ENCODE data around the gene GPM6B.

Gene GPM6B

DNA sequence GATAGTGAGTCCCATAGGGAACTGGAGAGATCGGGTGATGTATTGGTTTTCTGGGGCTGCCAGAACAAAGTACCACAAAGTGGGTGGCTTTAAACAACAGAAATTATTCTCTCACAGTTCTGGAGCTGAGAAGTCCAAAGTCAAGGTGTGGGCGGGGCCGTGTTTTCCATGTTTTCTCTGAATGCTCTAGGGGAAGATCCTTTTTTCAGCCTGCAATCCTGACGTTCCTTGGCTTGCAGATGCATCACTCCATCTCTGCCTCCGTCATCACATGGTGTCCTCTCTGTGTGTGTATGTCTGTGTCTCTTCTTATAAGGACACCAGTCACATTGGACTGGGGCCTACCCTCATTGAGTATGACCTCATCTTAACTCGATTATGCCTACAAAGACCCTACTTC is 7.9 kb upstream of the GPM6B start:
- no peak for DNase-seq (ENCODE audit: low read depth in 2 of 2)

- DNase-seq (ENCODE audit: low read depth in 2 of 2), result no peak
Measured at GRCh38 chrX:13821738-13822137, 4.8 kb upstream of the GPM6B start.

DNA sequence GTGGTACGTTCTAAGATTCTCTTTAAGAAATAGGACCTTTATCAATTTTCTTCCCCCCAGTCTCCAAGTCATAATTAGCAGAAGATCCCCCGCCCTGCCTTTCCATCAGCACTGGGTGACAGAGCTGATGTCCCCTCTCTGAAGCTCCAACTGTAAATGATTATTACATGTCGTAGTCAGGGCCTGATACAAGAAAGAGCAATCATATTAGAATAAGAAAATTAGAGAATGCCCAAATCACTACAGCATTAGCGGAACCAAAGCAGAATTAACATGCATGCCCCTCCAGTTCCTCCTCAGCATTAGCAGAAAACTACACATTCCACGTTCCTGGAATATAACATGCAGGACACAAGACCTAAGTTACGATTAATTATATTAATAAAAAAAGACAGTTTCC is 717 bp downstream of the GPM6B start:
- no peak for DNase-seq (ENCODE audit: low read depth in 2 of 2)

GRCh38 chrX:13815664-13816063 is 1.2 kb downstream of the GPM6B start:
- no peak for DNase-seq (ENCODE audit: low read depth in 2 of 2)

- no peak for DNase-seq (ENCODE audit: low read depth in 2 of 2)
Measured at GRCh38 chrX:13808865-13809264, 8.0 kb downstream of the GPM6B start.

GRCh38 chrX:13808293-13808692 is 8.6 kb downstream of the GPM6B start:
- no peak for DNase-seq (ENCODE audit: low read depth in 2 of 2)

DNA sequence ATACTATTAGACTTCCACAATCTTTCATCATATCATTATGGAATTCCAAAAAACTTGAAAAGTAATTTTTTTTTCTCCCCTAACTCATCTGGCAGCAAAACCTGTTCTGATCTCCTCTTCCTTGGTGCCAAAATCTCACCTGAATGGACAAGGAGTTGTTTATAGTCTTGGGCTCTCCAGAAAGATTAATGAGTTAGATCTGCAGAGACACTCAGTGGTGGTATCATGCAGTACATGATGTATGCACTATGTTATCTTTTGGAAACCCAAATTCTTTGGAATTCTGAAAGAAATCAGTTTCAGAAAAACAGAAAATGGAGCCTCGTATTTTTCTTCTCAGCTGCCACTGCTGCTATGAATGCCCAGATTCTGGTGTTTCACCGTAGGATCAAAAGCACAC is 11.7 kb downstream of the GPM6B start:
- no peak for DNase-seq (ENCODE audit: low read depth in 2 of 2)

DNA sequence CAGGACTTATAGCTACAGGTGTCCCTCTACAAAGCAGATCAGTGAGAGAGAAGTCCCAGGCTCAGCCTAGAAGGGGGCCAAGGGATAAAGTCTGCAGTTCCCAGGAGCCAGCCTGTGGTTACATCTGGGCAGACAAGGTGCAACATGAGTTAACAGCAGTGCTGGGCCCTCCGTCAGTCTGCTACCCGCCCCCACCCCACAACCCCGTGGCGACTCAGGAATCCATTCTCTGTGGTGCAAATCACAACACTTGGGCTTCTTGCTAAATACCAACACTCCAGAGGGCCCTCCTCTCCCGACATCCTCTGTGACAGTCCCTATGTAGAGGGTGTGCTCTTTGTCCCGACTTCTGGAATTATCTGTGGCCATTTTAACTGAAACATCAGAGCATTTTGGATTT is 13.8 kb downstream of the GPM6B start:
- no peak for DNase-seq (ENCODE audit: low read depth in 2 of 2)

- no peak for DNase-seq (ENCODE audit: low read depth in 2 of 2)
Measured at GRCh38 chrX:13798184-13798583, 18.7 kb downstream of the GPM6B start.

DNA sequence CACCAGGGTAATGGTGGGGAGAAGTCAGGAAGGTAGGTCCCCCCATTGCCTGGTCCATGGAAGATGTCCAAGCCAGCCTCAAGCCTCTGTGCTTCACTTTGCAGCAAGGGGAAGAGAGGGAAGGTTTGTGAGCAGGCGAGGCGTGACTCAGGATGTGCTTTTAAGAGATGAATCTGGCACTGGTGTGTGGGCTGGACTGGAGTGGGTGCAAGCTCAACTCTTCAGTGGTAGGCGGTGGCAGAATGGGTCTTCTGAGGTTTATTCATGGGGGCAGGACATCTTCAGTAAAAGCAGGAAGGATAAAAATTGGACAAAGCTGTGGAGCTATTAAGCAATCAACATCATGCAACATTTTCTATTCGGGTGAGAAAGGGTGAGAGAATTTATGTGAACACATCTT is 19.4 kb downstream of the GPM6B start:
- no peak for DNase-seq (ENCODE audit: low read depth in 2 of 2)

DNA sequence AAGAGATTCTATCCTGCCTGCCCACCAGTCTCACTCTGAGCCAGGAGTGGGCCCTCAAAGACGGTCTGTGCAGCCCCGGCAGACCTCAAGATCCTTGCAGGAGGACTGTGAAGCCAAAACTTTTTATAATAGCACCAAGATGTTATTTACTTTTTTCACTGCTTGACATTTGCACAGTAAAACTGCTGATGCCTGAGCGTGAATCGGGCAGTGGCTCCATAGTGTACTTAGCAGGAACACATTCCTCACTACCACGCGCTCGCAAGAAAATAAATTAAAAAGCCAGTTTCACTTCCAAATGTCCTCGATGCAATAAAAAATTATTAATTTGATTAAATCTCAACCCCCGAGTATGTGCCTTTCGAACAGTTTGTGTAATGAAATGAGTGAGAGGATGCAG is 22.5 kb downstream of the GPM6B start:
- no peak for DNase-seq (ENCODE audit: low read depth in 2 of 2)

DNA sequence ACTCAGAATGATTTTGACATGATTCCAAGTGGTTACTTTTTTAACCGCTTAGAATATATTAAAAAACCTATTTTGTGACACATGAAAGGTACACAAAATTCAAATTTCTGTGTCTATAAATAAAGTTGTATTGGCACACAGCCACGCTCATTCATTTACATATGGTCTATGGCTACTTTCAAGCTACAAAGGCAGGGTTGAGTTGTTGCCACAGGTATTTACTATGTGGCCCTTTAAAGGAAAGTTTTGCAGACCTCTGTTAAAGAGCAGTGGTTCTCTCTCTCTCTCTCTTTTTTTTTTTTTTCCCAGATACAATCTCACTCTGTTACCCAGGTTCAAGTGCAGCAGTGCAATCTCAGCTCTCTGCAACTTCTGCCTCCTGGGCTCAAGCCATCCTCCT is 23.0 kb downstream of the GPM6B start:
- no peak for DNase-seq (ENCODE audit: low read depth in 2 of 2)

DNA sequence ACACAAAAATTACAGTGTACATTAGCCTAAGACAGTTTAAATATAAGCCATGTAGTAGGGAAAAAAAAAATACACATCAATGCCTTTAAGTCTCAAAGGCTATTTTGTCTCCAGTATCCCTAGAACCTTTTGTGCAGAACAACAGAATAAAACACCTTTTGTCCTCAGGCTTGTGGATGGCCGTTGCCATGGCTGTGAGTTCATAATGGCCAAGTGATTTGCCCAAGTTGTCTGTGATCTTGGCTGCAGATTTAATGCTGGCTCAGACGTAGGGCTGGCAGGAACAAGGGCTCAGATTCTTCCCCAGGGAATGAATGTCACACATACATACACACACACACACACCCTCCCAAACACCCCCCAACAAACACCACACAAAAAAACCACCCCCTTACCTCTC is 25.3 kb downstream of the GPM6B start:
- DNase-seq (ENCODE audit: low read depth in 2 of 2), result no peak

DNA sequence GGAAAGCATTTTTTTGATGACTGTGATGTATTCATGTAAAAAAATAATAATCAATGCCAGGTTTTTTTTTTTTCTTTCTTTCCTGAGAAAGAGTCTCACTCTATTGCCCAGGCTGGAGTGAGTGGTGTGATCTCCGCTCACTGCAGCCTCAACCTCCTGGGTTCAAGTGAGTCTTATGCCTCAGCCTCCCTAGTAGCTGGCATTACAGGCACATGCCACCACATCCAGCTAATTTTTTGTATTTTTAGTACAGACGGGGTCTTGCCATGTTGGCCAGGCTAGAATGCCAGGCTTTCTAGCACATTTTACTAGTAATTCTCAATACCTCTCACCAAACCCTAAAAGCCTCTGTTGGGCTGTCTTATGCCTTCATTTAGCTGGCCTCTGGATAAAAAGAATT is 25.7 kb downstream of the GPM6B start:
- no peak for DNase-seq (ENCODE audit: low read depth in 2 of 2)

GRCh38 chrX:13790206-13791131 is 26.4 kb downstream of the GPM6B start:
- no peak for DNase-seq (ENCODE audit: low read depth in 2 of 2)

DNA sequence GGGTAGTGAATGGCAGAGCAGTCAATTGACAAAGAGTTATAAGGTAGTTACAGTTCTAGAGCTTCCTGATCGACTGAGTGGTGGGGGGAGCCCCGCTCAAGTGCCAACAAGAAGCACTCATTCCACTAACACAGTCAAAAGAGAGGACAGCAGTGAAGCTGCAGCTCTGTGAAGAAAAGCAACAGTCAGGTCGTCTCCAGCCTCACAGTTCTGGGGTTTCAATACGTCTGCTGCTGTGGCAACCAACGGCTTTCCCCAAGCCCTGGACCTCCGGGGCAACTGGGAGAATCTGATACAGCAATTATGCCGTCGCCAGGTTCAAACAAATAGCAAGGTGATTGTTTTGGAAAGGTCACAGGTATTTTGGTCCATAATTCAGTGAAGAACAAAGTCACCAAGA is 30.8 kb downstream of the GPM6B start:
- DNase-seq (ENCODE audit: low read depth in 2 of 2), result no peak

GRCh38 chrX:13780868-13781427 is 35.9 kb downstream of the GPM6B start:
- no peak for DNase-seq (ENCODE audit: low read depth in 2 of 2)

DNA sequence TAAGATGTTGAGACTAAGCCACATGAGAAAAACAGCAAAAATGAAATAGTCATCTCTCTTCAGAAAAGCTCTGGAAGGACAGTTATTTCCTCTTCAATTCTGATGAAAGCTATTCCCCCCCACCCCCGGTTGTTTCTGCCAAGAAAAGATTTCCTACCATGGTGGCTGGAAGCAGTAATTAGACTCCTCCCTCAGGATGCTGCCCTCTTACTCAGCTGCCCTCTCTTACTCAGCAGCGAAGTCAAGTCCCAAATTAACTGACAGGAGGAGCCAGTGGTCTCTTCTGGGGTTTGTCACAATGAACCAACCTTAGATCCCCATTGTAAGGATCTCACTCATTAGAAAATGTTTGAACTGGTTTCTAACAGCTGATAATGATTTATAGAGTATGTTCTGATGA is 38.0 kb downstream of the GPM6B start:
- DNase-seq (ENCODE audit: low read depth in 2 of 2), result no peak

GRCh38 chrX:13776387-13776786 is 40.5 kb downstream of the GPM6B start:
- DNase-seq (ENCODE audit: low read depth in 2 of 2), result no peak

DNA sequence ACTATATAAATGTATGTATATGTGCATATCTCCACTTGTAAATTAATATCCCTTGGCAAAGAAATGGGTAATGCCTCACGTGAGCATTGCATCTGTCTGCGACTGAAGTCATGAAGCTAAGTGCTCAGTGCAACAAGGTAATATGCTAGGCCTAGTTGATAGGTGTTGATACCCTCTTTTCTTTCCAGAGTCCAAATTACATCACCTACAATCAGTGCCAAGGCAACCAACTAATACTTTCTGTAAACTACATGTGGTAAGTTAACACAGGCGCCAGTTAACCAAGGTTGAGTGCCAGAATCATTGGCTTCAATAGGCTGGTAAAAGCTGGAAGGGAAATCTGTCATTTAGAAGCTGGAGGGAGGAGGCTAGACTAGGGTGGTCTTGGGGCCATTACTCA is 41.1 kb downstream of the GPM6B start:
- no peak for DNase-seq (ENCODE audit: low read depth in 2 of 2)

GRCh38 chrX:13774696-13775095 is 42.2 kb downstream of the GPM6B start:
- no peak for DNase-seq (ENCODE audit: low read depth in 2 of 2)

GRCh38 chrX:13770013-13770535 is 46.8 kb downstream of the GPM6B start:
- no peak for DNase-seq (ENCODE audit: low read depth in 2 of 2)

DNA sequence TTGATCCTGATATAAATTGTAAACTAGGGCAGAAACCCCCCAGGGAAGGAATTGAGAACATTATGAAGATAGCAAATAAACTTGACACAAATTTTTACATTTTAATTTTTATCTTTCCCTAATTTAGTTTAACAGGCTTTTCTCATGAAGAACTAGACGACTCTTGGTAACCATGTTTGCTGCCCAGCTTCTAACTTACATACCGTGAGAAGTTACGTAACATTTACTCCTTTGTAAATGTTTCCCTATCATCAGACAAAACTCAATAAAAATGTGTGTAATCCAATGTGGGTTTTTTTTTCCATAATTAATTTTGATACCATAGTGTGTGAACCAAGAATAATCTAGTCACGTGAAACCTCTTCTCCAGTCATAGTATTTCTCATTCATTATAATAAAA is 48.0 kb downstream of the GPM6B start:
- DNase-seq (ENCODE audit: low read depth in 2 of 2), result no peak
